Small intestine (tissue), 7 donors: ENCODE results near the gene FAAP100. TPM values are rescaled to one million over a fixed set of nuclear protein-coding genes. Genes with fewer than 3 reads are reported as not detected.

ENCODE experiments used
- DNase-seq, 2 donors: peaks; one replicate each; pipeline versions ENCODE4 v3.0.0 to v3.0.0-alpha.2; 2013
- FAIRE-seq: peaks from 2 replicates; lab custom pipeline; 2012; peaks lifted over from hg19 to GRCh38; lab: Jason Lieb, UNC
- H3K27ac ChIP-seq, 3 donors: one replicate each; pipeline ENCODE4 v1.5.1; 2013; ENCODE audit warnings: low read length in 2 of 3, mild to moderate bottlenecking in 2 of 3, control low read depth in 1 of 3, inconsistent platforms in 1 of 3, low read depth in 1 of 3, moderate library complexity in 1 of 3
- H3K27me3 ChIP-seq, 3 donors: one replicate each; pipeline ENCODE4 v1.6.1; 2013; ENCODE audit warnings: low read length in 3 of 3, inconsistent platforms in 1 of 3; ENCODE audit not compliant: control insufficient read depth in 3 of 3, insufficient read depth in 3 of 3
- H3K36me3 ChIP-seq, 3 donors: one replicate each; pipeline ENCODE4 v1.6.1; 2013; ENCODE audit warnings: low read length in 3 of 3, inconsistent platforms in 1 of 3, low read depth in 1 of 3, mild to moderate bottlenecking in 1 of 3, moderate library complexity in 1 of 3; ENCODE audit not compliant: control insufficient read depth in 3 of 3, insufficient read depth in 2 of 3
- H3K4me1 ChIP-seq, 3 donors: one replicate each; pipeline ENCODE4 v1.6.1; 2013; ENCODE audit warnings: low read length in 2 of 3, inconsistent platforms in 1 of 3, low read depth in 1 of 3, mild to moderate bottlenecking in 1 of 3, moderate library complexity in 1 of 3; ENCODE audit not compliant: control insufficient read depth in 3 of 3, insufficient read depth in 2 of 3
- H3K4me3 ChIP-seq, 3 donors: one replicate each; pipeline ENCODE4 v1.5.1; 2013; ENCODE audit warnings: low read length in 3 of 3, control low read depth in 1 of 3, inconsistent platforms in 1 of 3, low read depth in 1 of 3, mild to moderate bottlenecking in 1 of 3, moderate library complexity in 1 of 3
- H3K9me3 ChIP-seq, 2 donors: one replicate each; pipeline ENCODE4 v1.6.1; 2013; ENCODE audit warnings: low read depth in 1 of 2, low read length in 1 of 2; ENCODE audit not compliant: control insufficient read depth in 2 of 2, insufficient read depth in 1 of 2
- WGBS, 3 donors: extraction: QIAGEN DNeasy Blood & Tissue Kit; methylation state at CpG; one replicate each; pipeline ENCODE4 v1.1.7; 2013; 5-methylcytosine and 5-hydroxymethylcytosine counted together
- polyA plus RNA-seq, 4 donors: library from polyadenylated mRNA; stranded (reverse) in 3 of 4; unstranded in 1 of 4; fragments of 200-250 nt in 3 of 4; fragments of 120-200 nt in 1 of 4; gene quantifications; one replicate each; pipeline versions ENCODE4 v1.2.1 to v1.2.3, GENCODE V29; 2013
- donor health status: healthy with polysubstance abuse.
- donor health status: control.
- donor health status: control.
- donor health status: Bipolar disorder and iron deficiency.
- donor health status: healthy.

The FAAP100 gene
- polyA plus RNA-seq, 4 donors = 23.7 to 30.2 (median 26.9) TPM

DNA sequence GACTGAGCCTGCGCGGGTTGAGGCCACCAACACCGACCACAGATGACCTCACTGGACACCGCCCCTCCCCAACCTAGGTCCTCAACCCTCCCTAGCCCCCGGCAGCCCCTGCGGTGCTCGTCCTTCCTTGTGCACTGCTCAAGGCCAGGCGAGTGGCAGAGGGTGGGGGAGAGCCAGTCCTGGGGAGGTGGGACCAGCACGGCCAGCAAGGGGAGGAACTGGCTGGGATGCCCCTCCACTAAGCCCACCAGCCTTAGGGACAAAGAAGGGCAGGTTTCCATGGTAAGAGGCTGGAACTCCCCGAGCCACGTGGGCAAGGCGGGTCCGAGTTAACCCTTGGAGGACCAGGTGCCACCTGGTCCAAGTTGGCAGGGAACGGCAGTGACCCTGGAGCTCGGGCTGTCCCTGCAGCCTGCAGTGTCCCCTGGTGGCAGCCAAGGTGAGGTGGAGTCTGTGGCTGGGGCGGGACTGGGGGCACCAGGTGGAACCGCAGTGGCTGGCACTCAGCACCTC lies 14.8 kb downstream of the FAAP100 start:
- no peak for FAIRE-seq
- Histone ChIP-seq H3K27me3 (peaks cover 0 to 20% (median 2%) of the 10 kb centered on the region in 3 donors), H3K9me3 (no peaks in the 10 kb centered on the region), H3K27ac (no peak overlapping the region), H3K36me3 (peaks cover 0 to 42% (median 7%) of the 10 kb centered on the region in 3 donors), H3K4me1 (peaks cover 0 to 23% (median 3%) of the 10 kb centered on the region in 3 donors), H3K4me3 (no peak overlapping the region)
- DNase-seq = peak; percentile 68 to 76
- 7 to 12% (median 11%) methylated on average over 13 to 17 of the region's 17 CpGs for WGBS, 3 donors

GRCh38 chr17:81536299-81537290 lies 15.6 kb downstream of the FAAP100 start:
- H3K27me3 ChIP-seq = peaks cover 0 to 20% (median 2%) of the 10 kb centered on the region in 3 donors
- FAIRE-seq = no peak
- no peak overlapping the region for H3K27ac ChIP-seq
- DNase-seq = peak; percentile 48 to 63
- peaks cover 0 to 23% (median 3%) of the 10 kb centered on the region in 3 donors for H3K4me1 ChIP-seq
- 2 to 8% (median 6%) methylated on average over 49 to 89 of the region's 89 CpGs for WGBS, 3 donors
- H3K4me3 ChIP-seq = peak overlapping the region in 1 of 3 donors; percentile 5
- H3K9me3 ChIP-seq = no peaks in the 10 kb centered on the region
- H3K36me3 ChIP-seq = peaks cover 0 to 38% (median 7%) of the 10 kb centered on the region in 3 donors

- Histone ChIP-seq H3K27me3 (peaks cover 0 to 20% (median 2%) of the 10 kb centered on the region in 3 donors), H3K4me3 (no peak overlapping the region), H3K9me3 (no peaks in the 10 kb centered on the region), H3K36me3 (peaks cover 0 to 29% (median 7%) of the 10 kb centered on the region in 3 donors), H3K4me1 (peaks cover 0 to 23% (median 3%) of the 10 kb centered on the region in 3 donors), H3K27ac (no peak overlapping the region)
- DNase-seq (no peak), FAIRE-seq (no peak)
- WGBS, 3 donors = 23 to 63% (median 34%) methylated on average over 13 of the region's 13 CpGs
Measured at GRCh38 chr17:81535480-81536298, 16.5 kb downstream of the FAAP100 start.

DNA sequence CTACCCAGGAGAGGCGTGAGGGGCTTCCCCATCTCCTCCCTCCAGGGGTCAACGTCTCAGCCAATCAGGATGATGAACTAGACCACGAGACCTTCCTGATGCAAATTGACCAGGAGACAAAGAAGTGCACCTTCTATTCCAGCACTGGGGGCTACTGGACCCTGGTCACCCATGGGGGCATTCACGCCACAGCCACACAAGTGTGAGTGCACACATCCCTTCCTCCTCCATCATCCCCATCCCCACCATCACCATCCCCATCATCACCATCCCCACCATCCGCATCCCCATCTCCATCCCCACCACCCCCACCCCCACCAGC lies 17.2 kb downstream of the FAAP100 start:
- H3K27me3 ChIP-seq = peaks cover 0 to 20% (median 2%) of the 10 kb centered on the region in 3 donors
- DNase-seq (no peak), FAIRE-seq (no peak)
- no peak overlapping the region for H3K27ac ChIP-seq
- WGBS, 3 donors = 68 to 80% (median 80%) methylated on average over 5 of the region's 5 CpGs
- no peaks in the 10 kb centered on the region for H3K9me3 ChIP-seq
- peaks cover 0 to 21% (median 4%) of the 10 kb centered on the region in 3 donors for H3K36me3 ChIP-seq
- no peak overlapping the region for H3K4me3 ChIP-seq
- peaks cover 0 to 23% (median 3%) of the 10 kb centered on the region in 3 donors for H3K4me1 ChIP-seq

GRCh38 chr17:81534157-81535006 lies 17.8 kb downstream of the FAAP100 start:
- peaks cover 0 to 22% (median 2%) of the 10 kb centered on the region in 3 donors for H3K27me3 ChIP-seq
- WGBS, 3 donors = 41 to 67% (median 55%) methylated on average over 5 to 6 of the region's 6 CpGs
- FAIRE-seq = no peak
- no peaks in the 10 kb centered on the region for H3K9me3 ChIP-seq
- no peak overlapping the region for H3K27ac ChIP-seq
- H3K36me3 ChIP-seq = peaks cover 0 to 16% (median under 1%) of the 10 kb centered on the region in 3 donors
- DNase-seq = no peak
- H3K4me1 ChIP-seq = peaks cover 0 to 23% (median 3%) of the 10 kb centered on the region in 3 donors
- H3K4me3 ChIP-seq = no peak overlapping the region

GRCh38 chr17:81533339-81534141 lies 18.6 kb downstream of the FAAP100 start:
- WGBS, 3 donors = 40 to 57% (median 49%) methylated on average over 21 of the region's 21 CpGs
- no peak overlapping the region for H3K27ac ChIP-seq
- DNase-seq (peak; percentile 51 to 57), FAIRE-seq (no peak)
- H3K36me3 ChIP-seq = peaks cover 0 to 7% (median 0%) of the 10 kb centered on the region in 3 donors
- H3K9me3 ChIP-seq = no peaks in the 10 kb centered on the region
- H3K4me1 ChIP-seq = peaks cover 0 to 23% (median 3%) of the 10 kb centered on the region in 3 donors
- H3K27me3 ChIP-seq = peaks cover 0 to 31% (median 2%) of the 10 kb centered on the region in 3 donors
- H3K4me3 ChIP-seq = no peak overlapping the region
